Subcutaneous adipose tissue (tissue), 4 donors: ENCODE measurements around the gene VTN. TPM values are rescaled to one million over a fixed set of nuclear protein-coding genes. Genes with fewer than 3 reads are reported as not detected.

ENCODE experiments used
- CTCF ChIP-seq: fragments of 450-650 bp; IDR thresholded peaks from one replicate; pipeline ENCODE4 v1.5.1; 2016; ENCODE audit warnings: low read depth, mild to moderate bottlenecking, control low read depth, antibody characterized with exemption, moderate library complexity
- total RNA-seq, 4 donors: library from RNA; depleted of rRNA; stranded (reverse); fragments of >200 nt; gene quantifications; one replicate each; pipeline ENCODE4 v1.1.0, GENCODE V29; 2016

VTN gene
- total RNA-seq, 4 donors from 2014 or later = 0.85 to 2.6 TPM; not detected in 2

- TF ChIP-seq CTCF = no peak
These were observed 36.3 kb upstream of the VTN start for GRCh38 chr17:28406473-28406814.

- TF ChIP-seq CTCF = no peak
These were observed 35.7 kb upstream of the VTN start, which contains the start of gene SLC46A1 for GRCh38 chr17:28405632-28406472. Gene SLC46A1, minus strand, starts transcription at chr17:28406212. Its CDS starts 98 bp downstream, at chr17:28406114.

- no peak for TF ChIP-seq CTCF
These were observed 34.9 kb upstream of the VTN start for GRCh38 chr17:28404812-28405570.

GRCh38 chr17:28404461-28404811 lies 34.3 kb upstream of the VTN start:
- no peak for TF ChIP-seq CTCF

- no peak for TF ChIP-seq CTCF
These were observed 33.9 kb upstream of the VTN start for GRCh38 chr17:28404007-28404406.

GRCh38 chr17:28402844-28403243 lies 32.7 kb upstream of the VTN start:
- TF ChIP-seq CTCF = no peak

GRCh38 chr17:28402224-28402630 lies 32.1 kb upstream of the VTN start:
- no peak for TF ChIP-seq CTCF
